ENCODE measurements around the gene KCNG1. TPM values are rescaled to one million over a fixed set of nuclear protein-coding genes. Genes with fewer than 3 reads are reported as not detected.

Gene KCNG1
- total and polyA plus RNA-seq, 2 of the 4 experiments (the other 2 are of a cell fraction), result 23.7 to 51.4 TPM

DNA sequence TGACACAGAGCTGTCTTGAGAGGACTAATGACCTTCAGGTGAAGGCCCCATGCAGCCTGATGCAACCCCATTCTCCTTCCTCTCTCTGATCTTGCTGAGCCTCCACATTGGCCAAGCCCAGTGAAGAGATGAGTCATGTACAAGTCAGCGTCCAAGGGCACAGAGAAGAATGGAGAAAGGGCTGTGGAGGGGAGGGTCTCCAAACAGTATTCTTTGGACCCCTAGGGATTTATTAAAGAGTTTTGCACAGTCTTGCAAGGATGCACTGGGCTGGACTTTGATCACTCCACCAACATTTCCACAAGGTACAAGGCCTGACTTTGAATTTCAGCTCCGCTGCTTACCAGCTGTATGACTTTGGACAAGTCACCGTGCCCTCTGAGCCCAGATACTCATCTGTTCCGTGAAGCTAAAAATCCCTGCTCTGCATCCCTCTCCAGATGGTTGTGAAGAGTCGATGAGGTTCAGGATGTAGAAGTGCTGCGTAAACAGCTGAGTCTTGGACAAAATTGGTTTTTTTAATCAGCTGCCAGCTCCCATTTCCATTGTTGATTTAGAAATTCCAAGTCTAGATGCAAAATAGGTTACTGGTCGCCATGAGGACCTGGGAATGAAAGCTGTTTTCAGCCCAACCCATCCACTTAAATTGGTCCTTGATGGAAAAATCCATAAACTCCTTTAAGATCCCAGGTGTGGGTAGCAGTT, 14.1 kb upstream of the KCNG1 start:
- BruUV-seq (replicated peaks), result no TSS peak
- H3K27ac ChIP-seq (ENCODE audit: insufficient read depth, low read length), result no peak overlapping the region
- H3K9ac ChIP-seq (ENCODE audit: low read depth, low read length), result no peak overlapping the region
- H3K4me1 ChIP-seq (ENCODE audit: control insufficient read depth, insufficient read depth, low read length), result peaks cover 8% of the 10 kb centered on the region
- ATAC-seq (ENCODE audit: low read depth) (no peak), DNase-seq (no peak)
- no peak overlapping the region for H3K4me2 ChIP-seq (ENCODE audit: low read depth, low read length)
- peak overlapping the region; percentile 50; the same call in 1 of the 2 replicates for H2AK5ac ChIP-seq (ENCODE audit: low read depth, low read length)
- no peaks in the 10 kb centered on the region for H3K79me1 ChIP-seq (ENCODE audit: low read depth in 1 of 2, low read length in 2 of 2)
- H3K36me3 ChIP-seq (ENCODE audit: control insufficient read depth, insufficient read depth, low read length), result no peaks in the 10 kb centered on the region
- H3K18ac ChIP-seq (ENCODE audit: low read depth, low read length), result no peak overlapping the region
- no peak overlapping the region for H3K4me3 ChIP-seq (ENCODE audit: insufficient read depth, low read depth, low read length)
- peak overlapping the region; percentile 4 to 23; a peak in 2 of 4 replicates for H4K8ac ChIP-seq (ENCODE audit: low read depth in 2 of 2, low read length in 2 of 2)
- in situ Hi-C loops (cut with MboI; ENCODE audit: low sequenced_read_pairs) (no loop called here), dilution Hi-C loops (cut with HindIII; ENCODE audit: low sequenced_read_pairs, unreplicated experiment) (no loop called here), intact Hi-C loops (cut with micrococcal nuclease) (no loop called here)
- H2BK120ac ChIP-seq (ENCODE audit: low read depth, low read length), result peak overlapping the region; percentile 75
- H3K9me3 ChIP-seq (ENCODE audit: control insufficient read depth, insufficient read depth, low read length), result no peaks in the 10 kb centered on the region
- H2BK15ac ChIP-seq (ENCODE audit: low read depth, low read length), result peak overlapping the region; percentile 46; the same call in 2 of the 3 replicates
- H2AFZ ChIP-seq (replicated peaks; ENCODE audit: low read length, poor library complexity), result peak overlapping the region; percentile 49
- no peak overlapping the region for H3K23ac ChIP-seq (ENCODE audit: low read depth, low read length)
- 0 out of 2 replicates have a peak overlapping the region, but pooled peaks have one; percentile 51 for H4K91ac ChIP-seq (ENCODE audit: insufficient read depth, low read depth, low read length)
- H3K14ac ChIP-seq (replicated peaks; ENCODE audit: low read depth, low read length), result peak overlapping the region; percentile 51; the same call in 1 of the 2 replicates
- no peak overlapping the region for H3K56ac ChIP-seq (ENCODE audit: extremely low read depth, insufficient read depth, low read length)
- peak overlapping the region; percentile 87 for H2BK20ac ChIP-seq (ENCODE audit: low read depth, low read length)
- no peaks in the 10 kb centered on the region for H4K20me1 ChIP-seq (ENCODE audit: insufficient read depth, low read length)
- peak overlapping the region; percentile 72 for H3K4ac ChIP-seq (ENCODE audit: low read depth, low read length)
- POLR2A ChIA-PET (ENCODE audit: unreplicated experiment), result no interaction called here
- no CpG with 5 or more reads among the region's 7 CpGs for WGBS, 2 experiments (ENCODE audit: extremely low coverage in 2 of 2, insufficient read length in 1 of 2)
- H4K5ac ChIP-seq (ENCODE audit: low read depth, low read length), result no peak overlapping the region
- CTCF ChIA-PET, result no interaction called here
- H2BK5ac ChIP-seq (ENCODE audit: low read depth, low read length, poor library complexity, severe bottlenecking), result no peak overlapping the region
- TF ChIP-seq NFE2L2 (IDR thresholded peaks at IDR 0.05; ENCODE audit: low read depth, low read length) (no peak), MXI1 (IDR thresholded peaks at IDR 0.05; ENCODE audit: borderline replicate concordance, low read depth, low read length) (no peak), RAD21 (IDR thresholded peaks at IDR 0.05; ENCODE audit: low read length) (no peak), CEBPB (IDR thresholded peaks at IDR 0.05; ENCODE audit: low read depth, low read length) (peak; percentile 32; the same call in 1 of the 2 replicates), POLR2A (IDR thresholded peaks at IDR 0.05; ENCODE audit: low read depth, low read length) (no peak), FOS (IDR thresholded peaks at IDR 0.05; ENCODE audit: low read depth, low read length) (no peak), BHLHE40 (IDR thresholded peaks at IDR 0.05; ENCODE audit: low read depth, low read length) (no peak)
- TF ChIP-seq, protein P1, sequence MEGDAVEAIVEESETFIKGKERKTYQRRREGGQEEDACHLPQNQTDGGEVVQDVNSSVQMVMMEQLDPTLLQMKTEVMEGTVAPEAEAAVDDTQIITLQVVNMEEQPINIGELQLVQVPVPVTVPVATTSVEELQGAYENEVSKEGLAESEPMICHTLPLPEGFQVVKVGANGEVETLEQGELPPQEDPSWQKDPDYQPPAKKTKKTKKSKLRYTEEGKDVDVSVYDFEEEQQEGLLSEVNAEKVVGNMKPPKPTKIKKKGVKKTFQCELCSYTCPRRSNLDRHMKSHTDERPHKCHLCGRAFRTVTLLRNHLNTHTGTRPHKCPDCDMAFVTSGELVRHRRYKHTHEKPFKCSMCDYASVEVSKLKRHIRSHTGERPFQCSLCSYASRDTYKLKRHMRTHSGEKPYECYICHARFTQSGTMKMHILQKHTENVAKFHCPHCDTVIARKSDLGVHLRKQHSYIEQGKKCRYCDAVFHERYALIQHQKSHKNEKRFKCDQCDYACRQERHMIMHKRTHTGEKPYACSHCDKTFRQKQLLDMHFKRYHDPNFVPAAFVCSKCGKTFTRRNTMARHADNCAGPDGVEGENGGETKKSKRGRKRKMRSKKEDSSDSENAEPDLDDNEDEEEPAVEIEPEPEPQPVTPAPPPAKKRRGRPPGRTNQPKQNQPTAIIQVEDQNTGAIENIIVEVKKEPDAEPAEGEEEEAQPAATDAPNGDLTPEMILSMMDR (conservative IDR thresholded peaks at IDR 0.05; ENCODE audit: low read depth, low read length), result no peak
- TF ChIP-seq, protein P2, sequence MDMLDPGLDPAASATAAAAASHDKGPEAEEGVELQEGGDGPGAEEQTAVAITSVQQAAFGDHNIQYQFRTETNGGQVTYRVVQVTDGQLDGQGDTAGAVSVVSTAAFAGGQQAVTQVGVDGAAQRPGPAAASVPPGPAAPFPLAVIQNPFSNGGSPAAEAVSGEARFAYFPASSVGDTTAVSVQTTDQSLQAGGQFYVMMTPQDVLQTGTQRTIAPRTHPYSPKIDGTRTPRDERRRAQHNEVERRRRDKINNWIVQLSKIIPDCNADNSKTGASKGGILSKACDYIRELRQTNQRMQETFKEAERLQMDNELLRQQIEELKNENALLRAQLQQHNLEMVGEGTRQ (IDR thresholded peaks at IDR 0.05; ENCODE audit: low read depth, low read length), result no peak
- H3K9me1 ChIP-seq (ENCODE audit: insufficient read depth, low read length), result peaks cover 14% of the 10 kb centered on the region
- H2AK9ac ChIP-seq (replicated peaks; ENCODE audit: low read depth, low read length, poor library complexity), result no peak overlapping the region
- no peaks in the 10 kb centered on the region; the same call in 1 of the 2 replicates for H3K27me3 ChIP-seq (ENCODE audit: control insufficient read depth, insufficient read depth, low read length)

All from IMR-90 (cell line).